Measurements from ENCODE around the gene NEK1. TPM values are rescaled to one million over a fixed set of nuclear protein-coding genes. Genes with fewer than 3 reads are reported as not detected.

NEK1 gene
- total RNA-seq, 4 donors from 2014 or later, result 10.2 to 15.8 (median 12.9) TPM

DNA sequence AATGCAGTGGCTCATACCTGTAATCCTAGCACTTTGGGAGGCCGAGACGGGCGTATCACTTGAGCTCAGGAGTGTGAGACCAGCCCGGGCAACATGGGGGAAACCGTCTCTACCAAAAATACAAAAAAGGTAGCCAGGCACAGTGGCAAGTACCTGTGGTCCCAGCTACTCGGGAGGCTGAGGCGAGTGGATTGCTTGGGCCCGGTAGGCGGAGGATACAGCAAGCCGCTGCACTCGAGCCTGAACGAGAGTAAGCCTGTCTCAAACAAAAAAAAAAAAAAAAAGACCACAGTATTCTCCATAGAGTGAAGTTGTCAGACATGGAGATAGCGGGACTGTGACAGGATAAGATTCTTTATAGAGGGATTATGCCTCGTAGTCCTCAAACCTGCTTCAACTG, 265.5 kb downstream of the NEK1 start:
- H3K4me1 ChIP-seq, result no peaks in the 10 kb centered on the region
- TF ChIP-seq POLR2A (IDR thresholded peaks at IDR 0.05; ENCODE audit: low read depth) (no peak), POLR2AphosphoS5 (IDR thresholded peaks at IDR 0.05) (no peak), EP300 (IDR thresholded peaks at IDR 0.05) (no peak)
- TF ChIP-seq, protein P1, sequence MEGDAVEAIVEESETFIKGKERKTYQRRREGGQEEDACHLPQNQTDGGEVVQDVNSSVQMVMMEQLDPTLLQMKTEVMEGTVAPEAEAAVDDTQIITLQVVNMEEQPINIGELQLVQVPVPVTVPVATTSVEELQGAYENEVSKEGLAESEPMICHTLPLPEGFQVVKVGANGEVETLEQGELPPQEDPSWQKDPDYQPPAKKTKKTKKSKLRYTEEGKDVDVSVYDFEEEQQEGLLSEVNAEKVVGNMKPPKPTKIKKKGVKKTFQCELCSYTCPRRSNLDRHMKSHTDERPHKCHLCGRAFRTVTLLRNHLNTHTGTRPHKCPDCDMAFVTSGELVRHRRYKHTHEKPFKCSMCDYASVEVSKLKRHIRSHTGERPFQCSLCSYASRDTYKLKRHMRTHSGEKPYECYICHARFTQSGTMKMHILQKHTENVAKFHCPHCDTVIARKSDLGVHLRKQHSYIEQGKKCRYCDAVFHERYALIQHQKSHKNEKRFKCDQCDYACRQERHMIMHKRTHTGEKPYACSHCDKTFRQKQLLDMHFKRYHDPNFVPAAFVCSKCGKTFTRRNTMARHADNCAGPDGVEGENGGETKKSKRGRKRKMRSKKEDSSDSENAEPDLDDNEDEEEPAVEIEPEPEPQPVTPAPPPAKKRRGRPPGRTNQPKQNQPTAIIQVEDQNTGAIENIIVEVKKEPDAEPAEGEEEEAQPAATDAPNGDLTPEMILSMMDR (IDR thresholded peaks at IDR 0.05), result no peak
- no peaks in the 10 kb centered on the region for H3K36me3 ChIP-seq
- no peak overlapping the region for H3K27ac ChIP-seq (replicated peaks in 1 of 4)
- no peak overlapping the region for H3K4me3 ChIP-seq
- no peaks in the 10 kb centered on the region for H3K9me3 ChIP-seq
- no peak for DNase-seq (ENCODE audit: extremely low spot score)
- intact Hi-C loops (cut with DNase I), result no loop called here
- 93% methylated on average over 14 of the region's 14 CpGs for WGBS
- H3K27me3 ChIP-seq, result no peaks in the 10 kb centered on the region

DNA sequence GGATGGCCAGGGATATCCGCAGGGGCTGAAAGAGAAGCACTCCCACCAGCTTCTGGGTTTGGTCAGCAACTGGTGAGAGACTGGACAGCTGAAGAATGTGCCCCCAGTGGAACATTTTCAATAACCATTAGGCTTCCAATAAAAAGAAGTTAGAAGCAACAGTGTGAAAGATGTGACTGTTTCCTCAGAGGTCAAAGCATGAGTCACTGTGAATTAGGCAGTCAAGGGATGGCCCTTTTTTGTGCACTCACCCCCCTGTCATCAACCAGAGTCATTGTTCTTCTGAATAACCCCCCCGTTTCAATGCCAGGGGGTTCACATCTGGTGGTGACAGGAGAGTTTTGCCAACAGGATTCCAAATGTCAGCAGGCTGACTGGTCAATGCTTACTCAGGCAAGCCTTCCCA, 267.1 kb downstream of the NEK1 start:
- no peak overlapping the region for H3K27ac ChIP-seq (replicated peaks in 1 of 4)
- TF ChIP-seq POLR2AphosphoS5 (IDR thresholded peaks at IDR 0.05), result no peak
- no peak for TF ChIP-seq EP300 (IDR thresholded peaks at IDR 0.05)
- TF ChIP-seq POLR2A (IDR thresholded peaks at IDR 0.05; ENCODE audit: low read depth), result no peak
- TF ChIP-seq, protein P1 (IDR thresholded peaks at IDR 0.05), result no peak
- intact Hi-C loops (cut with DNase I), result no loop called here
- H3K4me1 ChIP-seq, result no peaks in the 10 kb centered on the region
- no peaks in the 10 kb centered on the region for H3K27me3 ChIP-seq
- H3K9me3 ChIP-seq, result no peaks in the 10 kb centered on the region
- H3K36me3 ChIP-seq, result no peaks in the 10 kb centered on the region
- H3K4me3 ChIP-seq, result no peak overlapping the region
- no peak for DNase-seq (ENCODE audit: extremely low spot score)
- WGBS, result 53% methylated on average over 2 of the region's 2 CpGs

Other genes with a start within 250 kb of the NEK1 start
- 10 to 100 TPM; 11.2 to 17.7 (median 14.9) TPM for gene CLCN3, start 8.0 kb upstream of the NEK1 start, total RNA-seq
- gene HPF1, start 145.4 kb upstream of the NEK1 start, total RNA-seq, result 10 to 100 TPM; 15.2 to 33.1 (median 17.7) TPM